ENCODE data around the gene TSC2.

GRCh38 chr16:2009164-2009711, 38.5 kb upstream of the TSC2 start:
- TF ChIP-seq, protein P1, sequence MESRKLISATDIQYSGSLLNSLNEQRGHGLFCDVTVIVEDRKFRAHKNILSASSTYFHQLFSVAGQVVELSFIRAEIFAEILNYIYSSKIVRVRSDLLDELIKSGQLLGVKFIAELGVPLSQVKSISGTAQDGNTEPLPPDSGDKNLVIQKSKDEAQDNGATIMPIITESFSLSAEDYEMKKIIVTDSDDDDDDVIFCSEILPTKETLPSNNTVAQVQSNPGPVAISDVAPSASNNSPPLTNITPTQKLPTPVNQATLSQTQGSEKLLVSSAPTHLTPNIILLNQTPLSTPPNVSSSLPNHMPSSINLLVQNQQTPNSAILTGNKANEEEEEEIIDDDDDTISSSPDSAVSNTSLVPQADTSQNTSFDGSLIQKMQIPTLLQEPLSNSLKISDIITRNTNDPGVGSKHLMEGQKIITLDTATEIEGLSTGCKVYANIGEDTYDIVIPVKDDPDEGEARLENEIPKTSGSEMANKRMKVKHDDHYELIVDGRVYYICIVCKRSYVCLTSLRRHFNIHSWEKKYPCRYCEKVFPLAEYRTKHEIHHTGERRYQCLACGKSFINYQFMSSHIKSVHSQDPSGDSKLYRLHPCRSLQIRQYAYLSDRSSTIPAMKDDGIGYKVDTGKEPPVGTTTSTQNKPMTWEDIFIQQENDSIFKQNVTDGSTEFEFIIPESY (CRISPR knock-in tag; IDR thresholded peaks at IDR 0.05) = no peak
- no peak for TF ChIP-seq ZNF660 (CRISPR knock-in tag; IDR thresholded peaks at IDR 0.05; ENCODE audit: borderline replicate concordance, low read depth)
- no peak for TF ChIP-seq ATRX (CRISPR knock-in tag; IDR thresholded peaks at IDR 0.05; ENCODE audit: borderline replicate concordance)
